Subcutaneous adipose tissue (tissue), 4 donors: ENCODE results near the gene SPA17. TPM values are rescaled to one million over a fixed set of nuclear protein-coding genes. Genes with fewer than 3 reads are reported as not detected.

ENCODE experiments used
- CTCF ChIP-seq: fragments of 450-650 bp; IDR thresholded peaks from one replicate; pipeline ENCODE4 v1.5.1; 2016; ENCODE audit warnings: low read depth, mild to moderate bottlenecking, control low read depth, antibody characterized with exemption, moderate library complexity
- total RNA-seq, 4 donors: library from RNA; depleted of rRNA; stranded (reverse); fragments of >200 nt; gene quantifications; one replicate each; pipeline ENCODE4 v1.1.0, GENCODE V29; 2016

Gene SPA17
- 1 to 10 TPM in 3 of 4 donors, under 1 TPM in 1; 0.94 to 5.3 (median 1.5) TPM for total RNA-seq

GRCh38 chr11:124673333-124674167, at the start of gene SPA17, which contains the start of gene SIAE:
TSS of gene SPA17 (plus strand) at chr11:124673904. CDS start at chr11:124675265, 1,361 bp downstream.
TSS of gene SIAE (minus strand) at chr11:124673739. CDS start at chr11:124673708, 31 bp downstream.
- TF ChIP-seq CTCF, result no peak

- TF ChIP-seq CTCF, result no peak
These were observed 48.1 kb upstream of the SPA17 start for GRCh38 chr11:124625504-124626168.

- no peak for TF ChIP-seq CTCF
These were observed 46.2 kb upstream of the SPA17 start for GRCh38 chr11:124627546-124627945.

- TF ChIP-seq CTCF, result no peak
These were observed 43.7 kb upstream of the SPA17 start for GRCh38 chr11:124629961-124630360.

- TF ChIP-seq CTCF, result no peak
These were observed 40.3 kb upstream of the SPA17 start for GRCh38 chr11:124633355-124633754.

- no peak for TF ChIP-seq CTCF
These were observed 37.8 kb upstream of the SPA17 start for GRCh38 chr11:124635932-124636331.

GRCh38 chr11:124638500-124638899, 35.2 kb upstream of the SPA17 start:
- no peak for TF ChIP-seq CTCF
